Karpas-422 (cell line): Measurements from ENCODE around the gene SERTAD4. TPM values are rescaled to one million over a fixed set of nuclear protein-coding genes. Genes with fewer than 3 reads are reported as not detected.

Experiments
- DNase-seq: peaks from one replicate; pipeline ENCODE4 v3.0.0-alpha.2; 2015
- H2AFZ ChIP-seq: fragments of 200-600 bp; sonication (generic); 2 replicates; pipeline ENCODE4 v1.6.1; 2014; ENCODE audit warnings: antibody characterized with exemption, low read length, mixed read lengths
- H3K27ac ChIP-seq: fragments of 200-600 bp; sonication (generic); 2 replicates; pipeline ENCODE4 v1.5.1; 2014; ENCODE audit warnings: mild to moderate bottlenecking, low read length, moderate library complexity
- H3K27me3 ChIP-seq: fragments of 200-600 bp; sonication (generic); 2 replicates; pipeline ENCODE4 v1.6.1; 2014; ENCODE audit warnings: low read length, mixed read lengths
- H3K36me3 ChIP-seq: fragments of 200-600 bp; sonication (generic); 2 replicates; pipeline ENCODE4 v1.6.1; 2014; ENCODE audit warnings: low read length, mixed read lengths; ENCODE audit not compliant: insufficient read depth
- H3K4me1 ChIP-seq: fragments of 200-600 bp; sonication (generic); 2 replicates; pipeline ENCODE4 v1.6.1; 2014; ENCODE audit warnings: mild to moderate bottlenecking, low read length, mixed read lengths
- H3K4me2 ChIP-seq: fragments of 200-600 bp; sonication (generic); 2 replicates; pipeline ENCODE4 v1.6.1; 2014; ENCODE audit warnings: low read length, low read depth, mild to moderate bottlenecking; ENCODE audit not compliant: poor library complexity, severe bottlenecking
- H3K4me3 ChIP-seq: fragments of 200-600 bp; sonication (generic); 2 replicates; pipeline ENCODE4 v1.5.1; 2014; ENCODE audit warnings: mild to moderate bottlenecking, antibody characterized with exemption, low read length, mixed read lengths
- H3K79me2 ChIP-seq: fragments of 200-600 bp; sonication (generic); 2 replicates; pipeline ENCODE4 v1.6.1; 2014; ENCODE audit warnings: mild to moderate bottlenecking, low read length, mixed read lengths
- H3K9ac ChIP-seq: fragments of 200-600 bp; sonication (generic); 2 replicates; pipeline ENCODE4 v1.6.0; 2014; ENCODE audit warnings: low read length
- H3K9me2 ChIP-seq: fragments of 200-600 bp; sonication (generic), shearing (Covaris generic); replicated peaks from 2 replicates; pipeline ENCODE4 v1.6.0; 2014; ENCODE audit warnings: mild to moderate bottlenecking, low read length, moderate library complexity; ENCODE audit not compliant: insufficient read depth
- H3K9me3 ChIP-seq: fragments of 300-700, 200-600 bp; sonication (generic); 2 replicates; pipeline ENCODE4 v1.6.1; 2014; ENCODE audit warnings: low read length, mixed read lengths
- H4K20me1 ChIP-seq: fragments of 200-600 bp; sonication (generic); 2 replicates; pipeline ENCODE4 v1.6.1; 2014; ENCODE audit warnings: mild to moderate bottlenecking, antibody characterized with exemption, low read length, low read depth; ENCODE audit not compliant: insufficient read depth
- total RNA-seq: library from RNA; depleted of rRNA; stranded (reverse); fragments of >200 nt; shearing (Covaris generic); gene quantifications from 2 replicates; pipeline ENCODE4 v1.2.3, GENCODE V29; 2014; ENCODE audit warnings: low replicate concordance

SERTAD4 gene
- total RNA-seq, 1 experiment from 2014 or later, result not detected

GRCh38 chr1:210248341-210248740 is 15.7 kb downstream of the SERTAD4 start:
- Histone ChIP-seq H3K4me1 (no peaks in the 10 kb centered on the region), H3K27me3 (no peaks in the 10 kb centered on the region), H3K27ac (no peak overlapping the region), H2AFZ (no peak overlapping the region), H3K4me3 (no peak overlapping the region), H4K20me1 (no peaks in the 10 kb centered on the region), H3K9ac (no peak overlapping the region), H3K9me3 (no peaks in the 10 kb centered on the region), H3K36me3 (no peaks in the 10 kb centered on the region), H3K4me2 (no peak overlapping the region), H3K79me2 (no peaks in the 10 kb centered on the region), H3K9me2 (no peaks in the 10 kb centered on the region)
- no peak for DNase-seq

DNA sequence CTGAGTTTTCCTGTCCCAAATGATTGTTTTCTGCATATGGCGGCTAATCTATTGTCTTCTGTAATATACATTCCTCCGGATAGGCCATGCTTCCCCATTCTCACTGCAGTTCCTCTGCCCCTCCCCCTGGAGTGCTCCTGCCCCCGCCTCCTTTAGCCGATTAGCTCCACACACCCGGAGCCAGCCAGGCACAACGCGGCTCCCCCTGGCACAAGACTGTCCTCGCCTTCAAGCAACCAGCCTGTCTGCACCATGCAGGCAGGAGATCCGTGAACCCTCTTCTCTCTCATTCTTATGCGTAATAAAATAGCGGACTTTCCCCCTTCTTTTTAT is 18.0 kb downstream of the SERTAD4 start:
- Histone ChIP-seq H3K9ac (no peak overlapping the region), H3K4me3 (no peak overlapping the region), H4K20me1 (no peaks in the 10 kb centered on the region), H3K4me2 (no peak overlapping the region), H3K79me2 (no peaks in the 10 kb centered on the region), H3K27me3 (no peaks in the 10 kb centered on the region), H3K4me1 (no peaks in the 10 kb centered on the region), H2AFZ (no peak overlapping the region), H3K9me3 (no peaks in the 10 kb centered on the region), H3K36me3 (no peaks in the 10 kb centered on the region), H3K27ac (no peak overlapping the region), H3K9me2 (no peaks in the 10 kb centered on the region)
- no peak for DNase-seq

DNA sequence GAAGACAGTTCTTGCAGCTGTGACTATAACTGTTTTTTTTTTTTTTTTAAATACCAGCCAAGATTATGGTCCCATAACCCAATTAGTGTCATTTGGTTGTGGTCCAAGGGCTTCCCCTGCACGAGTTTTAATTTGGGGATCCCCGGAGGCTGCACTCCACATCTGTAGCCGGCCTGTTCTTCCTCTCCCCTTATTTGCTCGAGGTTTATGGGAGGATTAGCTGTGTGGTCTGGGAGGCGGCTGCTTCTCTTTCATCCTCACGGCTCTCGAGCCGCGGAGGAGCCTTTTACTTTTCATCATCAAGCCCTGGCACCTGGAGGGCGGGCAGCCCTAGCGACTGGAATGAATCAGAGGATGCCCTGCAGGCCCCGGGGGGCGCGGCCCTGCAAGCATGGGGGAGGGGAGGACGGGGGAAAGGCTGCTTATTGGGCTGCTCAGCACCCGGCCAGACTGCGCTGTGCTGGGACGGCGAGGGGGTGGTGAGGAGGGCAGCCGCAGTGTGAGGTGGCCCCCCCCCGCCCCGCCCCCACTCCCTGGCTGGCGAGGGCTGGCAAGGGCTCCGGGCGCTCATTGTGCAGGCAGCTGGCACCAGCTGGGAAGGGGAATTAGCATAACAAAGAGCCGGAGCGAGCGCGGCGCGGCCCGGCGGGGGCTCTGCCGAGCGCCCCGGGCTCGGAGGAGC is 18.5 kb downstream of the SERTAD4 start:
- H3K27ac ChIP-seq, result no peak overlapping the region
- no peak overlapping the region for H3K4me2 ChIP-seq
- no peak overlapping the region for H2AFZ ChIP-seq
- H3K79me2 ChIP-seq, result no peaks in the 10 kb centered on the region
- no peaks in the 10 kb centered on the region for H3K27me3 ChIP-seq
- DNase-seq, result no peak
- H3K9ac ChIP-seq, result no peak overlapping the region
- no peaks in the 10 kb centered on the region for H3K9me2 ChIP-seq
- no peak overlapping the region for H3K4me3 ChIP-seq
- H3K36me3 ChIP-seq, result no peaks in the 10 kb centered on the region
- no peaks in the 10 kb centered on the region for H3K9me3 ChIP-seq
- H3K4me1 ChIP-seq, result no peaks in the 10 kb centered on the region
- no peaks in the 10 kb centered on the region for H4K20me1 ChIP-seq

DNA sequence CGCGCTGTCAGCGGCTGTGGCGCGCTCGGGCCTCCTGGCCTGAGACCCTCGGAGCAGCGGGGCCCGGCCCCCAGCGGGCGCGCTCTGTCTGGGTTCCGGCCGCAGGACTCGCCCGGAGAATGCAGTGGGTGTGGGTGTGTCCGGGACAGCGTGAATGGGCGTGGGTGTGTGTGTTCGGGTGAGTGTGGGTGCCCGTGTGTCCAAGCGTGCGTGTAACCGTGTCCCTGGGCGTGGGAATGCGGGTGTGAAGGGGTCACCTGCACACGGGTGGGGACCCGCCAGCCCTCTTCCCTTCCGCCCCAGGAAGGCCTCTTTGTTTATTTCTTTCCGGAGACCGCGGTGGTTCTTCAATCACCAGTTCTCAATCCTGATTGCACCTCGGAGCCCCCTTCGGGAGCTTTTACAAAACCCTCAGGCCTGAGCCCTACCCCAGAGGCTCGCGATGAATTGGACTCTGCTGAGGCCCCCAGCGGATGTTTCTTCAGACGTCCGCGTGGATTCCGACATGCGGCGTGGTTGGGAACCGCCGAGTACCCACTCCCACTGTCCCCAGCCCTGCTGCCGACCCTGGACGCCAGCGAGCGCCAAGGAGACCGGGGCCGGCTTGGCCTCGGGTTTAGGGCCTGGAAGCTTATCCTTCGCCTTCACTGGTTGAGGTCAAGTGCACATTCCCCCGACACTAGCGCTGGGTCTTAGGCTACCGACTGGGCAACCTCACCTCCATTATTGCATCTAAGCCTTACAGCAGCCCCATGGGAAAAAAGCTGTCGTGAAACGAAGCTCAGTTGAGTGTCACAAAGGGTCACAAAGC is 19.3 kb downstream of the SERTAD4 start:
- Histone ChIP-seq H2AFZ (no peak overlapping the region), H3K4me2 (no peak overlapping the region), H3K4me3 (no peak overlapping the region), H3K9me3 (no peaks in the 10 kb centered on the region), H3K27me3 (no peaks in the 10 kb centered on the region), H3K36me3 (no peaks in the 10 kb centered on the region), H3K9me2 (no peaks in the 10 kb centered on the region), H3K79me2 (no peaks in the 10 kb centered on the region), H3K4me1 (no peaks in the 10 kb centered on the region), H3K9ac (no peak overlapping the region), H4K20me1 (no peaks in the 10 kb centered on the region), H3K27ac (no peak overlapping the region)
- no peak for DNase-seq

DNA sequence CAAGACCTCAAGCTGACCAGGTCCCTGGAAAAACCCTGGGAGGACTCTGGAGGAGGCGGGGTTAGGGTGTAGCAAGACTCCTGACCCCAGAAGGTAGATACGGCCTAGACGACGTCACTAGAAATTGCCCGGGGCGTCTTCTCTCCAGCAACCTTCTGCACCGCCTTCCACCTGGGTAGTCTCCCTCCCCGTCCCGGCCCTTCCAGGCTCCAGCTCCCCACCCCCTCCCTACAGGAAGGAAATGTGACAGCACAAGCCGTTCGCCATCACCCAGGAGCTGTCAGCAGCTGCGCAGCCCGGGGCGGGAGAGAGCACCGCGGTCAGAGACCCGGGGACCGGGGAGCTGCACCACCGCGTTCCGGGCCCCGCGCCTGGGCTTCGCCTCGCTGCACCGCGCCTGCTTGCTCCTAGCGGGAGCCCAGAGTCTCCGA is 20.0 kb downstream of the SERTAD4 start:
- H3K27ac ChIP-seq, result no peak overlapping the region
- H4K20me1 ChIP-seq, result no peaks in the 10 kb centered on the region
- no peaks in the 10 kb centered on the region for H3K79me2 ChIP-seq
- H2AFZ ChIP-seq, result no peak overlapping the region
- H3K9me3 ChIP-seq, result no peaks in the 10 kb centered on the region
- H3K4me3 ChIP-seq, result no peak overlapping the region
- no peak overlapping the region for H3K9ac ChIP-seq
- H3K27me3 ChIP-seq, result no peaks in the 10 kb centered on the region
- H3K4me1 ChIP-seq, result no peaks in the 10 kb centered on the region
- H3K9me2 ChIP-seq, result no peaks in the 10 kb centered on the region
- H3K4me2 ChIP-seq, result no peak overlapping the region
- no peak for DNase-seq
- no peaks in the 10 kb centered on the region for H3K36me3 ChIP-seq

DNA sequence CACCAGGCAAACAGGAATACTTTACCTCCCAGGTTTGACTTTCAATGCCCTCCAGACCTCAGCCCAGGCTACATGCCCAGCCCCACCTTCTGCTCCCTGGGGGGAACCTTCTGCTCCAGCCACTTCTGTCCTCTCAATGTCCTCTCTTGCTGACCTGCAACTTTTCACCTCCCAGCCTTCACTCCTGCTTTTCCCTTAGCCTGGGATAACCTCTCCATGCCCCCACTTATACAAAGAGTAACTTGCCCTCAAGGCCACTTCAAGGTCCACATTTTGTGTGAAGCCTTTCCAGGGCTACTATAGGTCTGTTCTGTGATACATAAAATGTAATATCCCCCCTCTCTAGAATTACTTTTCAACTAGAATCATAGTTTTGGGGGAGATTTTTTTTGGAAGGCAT is 21.7 kb downstream of the SERTAD4 start:
- Histone ChIP-seq H3K9me2 (no peaks in the 10 kb centered on the region), H3K4me3 (no peak overlapping the region), H3K9me3 (no peaks in the 10 kb centered on the region), H2AFZ (no peak overlapping the region), H3K27ac (no peak overlapping the region), H3K4me2 (no peak overlapping the region), H3K79me2 (no peaks in the 10 kb centered on the region), H3K9ac (no peak overlapping the region), H3K4me1 (no peaks in the 10 kb centered on the region), H3K27me3 (no peaks in the 10 kb centered on the region), H3K36me3 (no peaks in the 10 kb centered on the region), H4K20me1 (no peaks in the 10 kb centered on the region)
- no peak for DNase-seq

DNA sequence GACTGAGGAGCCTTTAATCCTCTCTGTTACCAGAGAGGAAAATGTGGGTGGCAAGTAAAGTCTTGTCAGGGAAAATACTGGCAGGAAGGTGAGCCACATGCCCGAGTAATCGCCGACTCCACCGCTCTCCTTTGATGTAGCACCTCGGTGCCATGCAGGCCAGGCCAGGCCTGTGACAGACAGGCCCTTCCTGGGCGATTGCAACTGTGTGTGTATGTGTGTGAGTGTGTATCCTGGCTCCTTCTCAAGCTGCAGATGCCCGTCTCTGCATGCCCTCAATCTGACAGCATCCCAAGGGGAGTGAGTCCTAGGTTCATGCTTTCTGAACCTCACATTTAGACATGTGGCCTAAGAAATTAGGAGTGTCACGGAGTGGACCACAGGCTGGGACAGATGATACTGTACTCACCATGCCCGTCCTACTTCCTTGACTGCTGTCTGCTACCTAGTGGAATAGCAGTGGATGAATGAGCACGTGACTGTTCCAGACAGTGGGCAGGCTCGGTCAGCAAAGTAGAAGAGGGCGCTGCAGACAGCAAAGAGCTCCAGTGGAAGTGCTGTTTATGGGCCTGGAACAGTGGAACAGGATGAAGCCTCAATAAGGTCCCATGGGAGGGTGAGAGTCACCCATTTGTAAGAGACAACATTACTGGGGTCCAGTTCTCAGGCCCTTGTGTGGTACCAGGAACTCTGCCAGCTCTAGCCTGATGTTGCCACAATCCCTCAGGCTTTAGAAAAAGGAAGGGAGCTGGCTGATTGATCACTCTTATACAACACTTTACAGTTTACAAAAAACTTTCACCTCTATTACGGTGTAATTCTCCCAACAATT is 25.3 kb downstream of the SERTAD4 start:
- H3K9ac ChIP-seq, result no peak overlapping the region
- DNase-seq, result no peak
- no peaks in the 10 kb centered on the region for H3K4me1 ChIP-seq
- H2AFZ ChIP-seq, result no peak overlapping the region
- H3K9me3 ChIP-seq, result no peaks in the 10 kb centered on the region
- no peak overlapping the region for H3K27ac ChIP-seq
- H3K9me2 ChIP-seq, result no peaks in the 10 kb centered on the region
- no peak overlapping the region for H3K4me3 ChIP-seq
- H3K36me3 ChIP-seq, result no peaks in the 10 kb centered on the region
- H4K20me1 ChIP-seq, result no peaks in the 10 kb centered on the region
- H3K4me2 ChIP-seq, result no peak overlapping the region
- no peaks in the 10 kb centered on the region for H3K79me2 ChIP-seq
- H3K27me3 ChIP-seq, result no peaks in the 10 kb centered on the region

DNA sequence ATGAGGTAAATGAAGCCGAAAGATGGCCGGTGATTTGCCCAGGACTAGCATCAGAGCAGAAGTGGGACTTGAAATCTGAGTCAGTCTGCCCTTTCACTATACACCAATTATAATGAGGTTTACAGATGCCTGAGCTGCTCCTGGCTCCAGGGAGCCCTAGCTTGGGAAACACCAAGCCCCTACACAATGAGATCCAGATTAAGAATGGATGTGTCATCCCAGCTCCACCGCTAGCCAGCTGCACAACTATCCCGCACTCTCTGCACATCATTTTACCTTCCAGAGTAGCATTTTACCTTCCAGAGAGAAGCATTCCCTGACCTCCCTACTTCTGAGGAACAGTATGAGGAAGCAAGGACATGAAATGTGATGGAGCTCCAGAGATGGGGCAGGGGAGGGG is 27.0 kb downstream of the SERTAD4 start:
- DNase-seq, result no peak
- Histone ChIP-seq H3K79me2 (no peaks in the 10 kb centered on the region), H3K27ac (no peak overlapping the region), H4K20me1 (no peaks in the 10 kb centered on the region), H3K9me2 (no peaks in the 10 kb centered on the region), H3K4me3 (no peak overlapping the region), H3K9me3 (no peaks in the 10 kb centered on the region), H3K4me1 (no peaks in the 10 kb centered on the region), H3K9ac (no peak overlapping the region), H2AFZ (no peak overlapping the region), H3K27me3 (no peaks in the 10 kb centered on the region), H3K4me2 (no peak overlapping the region), H3K36me3 (no peaks in the 10 kb centered on the region)
